Measurements from ENCODE around the gene TPP2. TPM values are rescaled to one million over a fixed set of nuclear protein-coding genes. Genes with fewer than 3 reads are reported as not detected.

TPP2 gene
- total and polyA plus RNA-seq, 2 donors from 2014 or later = 14.7 to 42.2 TPM

Other genes with a start within 250 kb of the TPP2 start
- 3.3 TPM for gene FGF14, start 194.9 kb upstream of the TPP2 start, total RNA-seq
- 0.47 TPM for gene FGF14, start 194.9 kb upstream of the TPP2 start, polyA plus RNA-seq (ENCODE audit: insufficient read depth, low read depth, low replicate concordance)
- not detected for gene METTL21C, start 98.1 kb downstream of the TPP2 start, total RNA-seq
- not detected for gene METTL21C, start 98.1 kb downstream of the TPP2 start, polyA plus RNA-seq (ENCODE audit: insufficient read depth, low read depth, low replicate concordance)
- 9.9 TPM for gene TEX30, start 176.8 kb downstream of the TPP2 start, total RNA-seq
- gene TEX30, start 176.8 kb downstream of the TPP2 start, polyA plus RNA-seq (ENCODE audit: insufficient read depth, low read depth, low replicate concordance) = 22.7 TPM
- 7.0 TPM for gene POGLUT2, start 202.0 kb downstream of the TPP2 start, total RNA-seq
- gene POGLUT2, start 202.0 kb downstream of the TPP2 start, polyA plus RNA-seq (ENCODE audit: insufficient read depth, low read depth, low replicate concordance) = 4.9 TPM
- gene BIVM, start 202.1 kb downstream of the TPP2 start, total RNA-seq = 36.6 TPM
- 22.1 TPM for gene BIVM, start 202.1 kb downstream of the TPP2 start, polyA plus RNA-seq (ENCODE audit: insufficient read depth, low read depth, low replicate concordance)
- 56.0 TPM for gene ERCC5, start 249.0 kb downstream of the TPP2 start, total RNA-seq
- gene ERCC5, start 249.0 kb downstream of the TPP2 start, polyA plus RNA-seq (ENCODE audit: insufficient read depth, low read depth, low replicate concordance) = 37.4 TPM